Effector CD4-positive, alpha-beta T cell (primary cell): ENCODE data around the gene APP.

Experiments used
- DNase-seq: peaks from one replicate; pipeline ENCODE4 v3.0.0-alpha.2; 2020

APP gene

DNA sequence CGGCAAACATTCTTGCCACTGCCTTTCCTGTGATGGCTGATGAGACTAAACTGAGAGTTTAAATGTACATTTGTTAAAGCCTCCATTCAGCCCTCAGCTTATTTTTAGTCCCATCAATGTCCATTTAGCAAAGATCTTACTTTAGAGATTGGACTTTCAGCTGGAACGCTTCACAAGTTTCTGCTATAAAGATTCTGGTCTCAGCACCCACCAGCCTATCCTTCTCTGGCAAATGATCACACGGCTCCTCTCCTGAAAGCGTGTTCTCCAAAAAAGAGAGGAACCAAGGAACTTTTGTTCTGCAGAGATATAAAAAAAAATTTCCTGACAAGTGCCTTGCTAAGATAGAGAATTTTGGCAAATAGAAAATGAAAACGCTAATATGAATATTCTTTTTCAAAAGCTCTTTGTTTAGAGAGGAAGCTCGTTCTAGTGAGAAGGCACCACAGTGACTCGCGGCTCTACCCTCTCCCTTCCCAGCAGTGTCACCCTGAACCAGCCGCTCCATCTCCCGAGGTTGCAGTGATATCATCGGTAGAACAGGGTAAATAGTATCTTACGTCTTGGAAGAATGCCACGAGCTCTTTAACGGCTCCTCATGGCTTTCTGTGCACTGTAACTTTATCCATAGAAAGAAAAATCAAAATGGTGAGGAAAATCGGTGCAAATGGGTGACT lies 200.2 kb downstream of the APP start:
- no peak for DNase-seq

DNA sequence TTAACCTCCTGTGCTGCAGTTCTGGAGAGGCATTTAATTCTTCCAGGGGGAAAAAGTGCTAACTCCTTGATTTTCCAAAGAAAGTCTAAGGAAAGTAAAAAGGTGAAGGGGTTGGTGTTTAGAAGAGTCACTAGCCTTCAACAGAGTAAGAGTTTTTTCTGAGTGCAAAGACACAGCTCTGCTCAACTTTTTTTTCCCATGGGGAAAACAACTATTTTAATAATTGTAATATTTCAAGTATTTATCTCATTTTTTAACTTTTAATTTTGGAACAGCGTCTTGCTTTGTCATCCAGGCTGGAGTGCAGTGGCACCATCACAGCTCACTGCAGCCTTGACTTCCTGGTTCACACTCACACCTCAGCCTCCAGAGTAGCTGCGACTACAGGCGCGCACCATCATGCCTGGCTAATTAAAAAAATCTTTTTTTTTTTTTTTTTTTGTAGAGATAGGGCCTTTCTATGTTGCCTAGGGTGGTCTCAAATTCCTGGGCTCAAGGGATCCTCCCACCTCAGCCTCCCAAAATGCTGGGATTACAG lies 202.6 kb downstream of the APP start:
- no peak for DNase-seq

- no peak for DNase-seq
These were observed 203.2 kb downstream of the APP start for GRCh38 chr21:25967181-25967900.

GRCh38 chr21:25965951-25966707 lies 204.4 kb downstream of the APP start:
- no peak for DNase-seq

- DNase-seq, result no peak
These were observed 205.6 kb downstream of the APP start for GRCh38 chr21:25964926-25965325.

GRCh38 chr21:25964015-25964414 lies 206.6 kb downstream of the APP start:
- DNase-seq, result no peak

DNA sequence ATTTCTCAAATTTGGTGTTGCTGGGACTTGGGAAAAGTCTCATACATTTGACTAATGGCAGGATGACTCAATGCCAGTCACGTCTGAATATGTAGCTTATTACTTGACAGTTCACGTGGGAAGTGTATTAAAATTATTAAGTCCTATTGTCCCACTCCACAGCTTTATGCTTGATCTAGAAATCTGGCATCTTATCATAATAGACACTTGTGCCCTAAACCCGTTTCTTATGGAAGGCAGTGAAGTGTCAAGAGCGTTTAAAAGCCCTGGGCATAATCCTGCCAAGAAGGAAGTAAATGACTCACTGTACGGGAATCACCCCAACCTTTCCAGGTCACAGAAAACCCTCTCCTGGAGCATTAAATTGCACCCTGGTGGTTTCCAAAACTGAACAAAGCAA lies 207.4 kb downstream of the APP start:
- no peak for DNase-seq

GRCh38 chr21:25961042-25961441 lies 209.5 kb downstream of the APP start:
- no peak for DNase-seq

- no peak for DNase-seq
These were observed 210.2 kb downstream of the APP start for GRCh38 chr21:25960402-25960801.

DNA sequence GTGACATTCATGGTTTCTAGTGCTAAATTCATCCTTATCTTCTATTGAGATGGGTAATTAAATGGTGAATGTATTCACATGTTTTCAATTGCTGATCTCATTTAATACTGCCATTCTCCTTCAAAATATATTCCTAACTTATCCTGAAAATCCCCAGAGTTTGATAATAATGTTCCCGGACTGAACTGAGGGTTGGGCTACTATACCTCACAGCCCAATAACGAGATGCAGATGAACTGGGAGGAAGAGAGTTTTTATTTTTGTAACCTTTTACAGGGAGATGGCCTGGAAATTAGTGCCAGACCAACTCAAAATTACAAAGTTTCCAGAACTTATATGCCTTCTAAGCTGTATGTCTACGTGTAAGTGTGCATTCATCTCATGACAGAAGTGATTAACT lies 210.8 kb downstream of the APP start:
- DNase-seq, result no peak

DNA sequence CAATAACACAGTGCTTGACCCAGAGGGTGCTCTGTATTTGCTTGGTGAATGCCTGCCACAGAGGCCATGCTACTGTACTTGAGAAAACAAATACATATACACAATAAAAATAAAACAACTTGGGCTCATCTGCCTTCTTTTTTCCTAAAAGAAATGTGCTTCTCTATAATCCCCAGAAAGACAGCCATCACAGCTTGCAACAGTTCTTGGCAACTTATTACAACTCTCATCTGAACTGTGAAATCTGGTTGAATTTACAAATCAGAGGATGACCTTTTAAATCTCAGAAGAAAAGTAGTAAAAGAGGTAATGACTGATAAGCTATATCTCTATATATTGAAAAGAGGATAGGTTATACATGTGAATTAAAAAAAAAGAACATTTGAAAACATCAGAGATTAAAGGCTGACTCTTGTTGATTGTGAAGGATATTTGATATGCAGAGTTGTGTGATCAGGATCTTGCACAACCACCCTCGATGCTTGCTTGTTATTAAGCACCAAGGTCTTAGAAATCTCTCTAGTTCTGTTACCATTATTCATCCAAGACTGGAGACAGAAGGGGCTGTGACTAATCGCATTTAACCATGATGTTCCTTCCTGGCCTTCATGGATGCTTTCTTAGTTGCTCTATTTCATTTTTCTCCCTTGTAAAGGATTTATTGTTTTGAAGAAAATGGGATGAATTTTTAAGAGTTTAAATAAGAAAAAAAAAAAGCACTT lies 213.4 kb downstream of the APP start:
- no peak for DNase-seq

DNA sequence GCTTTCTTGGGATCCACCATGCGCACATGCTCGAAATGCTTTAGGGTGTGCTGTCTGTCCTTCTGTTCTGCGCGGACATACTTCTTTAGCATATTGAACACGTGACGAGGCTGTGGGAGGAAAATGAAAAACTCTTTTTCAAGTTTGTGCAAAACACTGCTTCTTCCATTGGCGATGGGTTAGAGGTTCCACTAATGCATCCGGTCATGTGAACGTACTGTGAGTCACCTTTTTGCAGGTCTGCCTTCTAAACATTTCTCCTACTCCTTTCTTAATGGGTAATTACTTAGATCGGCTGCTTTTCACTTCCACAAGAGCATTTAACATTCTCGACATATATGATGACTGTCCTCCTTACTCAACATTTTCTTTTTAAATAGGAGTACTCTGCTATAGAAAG lies 214.9 kb downstream of the APP start:
- no peak for DNase-seq

GRCh38 chr21:25953659-25954058 lies 216.9 kb downstream of the APP start:
- no peak for DNase-seq

DNA sequence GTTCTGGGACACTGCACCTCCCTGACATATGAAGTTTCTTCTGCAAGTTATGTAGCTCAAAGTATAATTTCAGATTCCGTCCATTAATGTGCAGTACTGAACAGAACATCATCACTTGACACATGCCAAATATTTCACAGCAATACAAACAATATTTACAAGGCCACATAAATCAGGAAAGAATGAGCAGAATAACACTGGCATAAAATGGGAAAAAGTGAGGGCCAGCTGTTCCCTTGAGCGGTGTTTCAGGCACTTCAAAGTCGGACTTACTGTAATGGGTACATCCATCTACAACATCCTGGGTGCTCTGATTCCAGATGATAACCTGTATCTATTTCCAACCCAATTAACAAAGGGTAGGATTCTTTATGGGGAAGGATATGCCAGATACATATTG lies 217.4 kb downstream of the APP start:
- DNase-seq, result no peak

DNA sequence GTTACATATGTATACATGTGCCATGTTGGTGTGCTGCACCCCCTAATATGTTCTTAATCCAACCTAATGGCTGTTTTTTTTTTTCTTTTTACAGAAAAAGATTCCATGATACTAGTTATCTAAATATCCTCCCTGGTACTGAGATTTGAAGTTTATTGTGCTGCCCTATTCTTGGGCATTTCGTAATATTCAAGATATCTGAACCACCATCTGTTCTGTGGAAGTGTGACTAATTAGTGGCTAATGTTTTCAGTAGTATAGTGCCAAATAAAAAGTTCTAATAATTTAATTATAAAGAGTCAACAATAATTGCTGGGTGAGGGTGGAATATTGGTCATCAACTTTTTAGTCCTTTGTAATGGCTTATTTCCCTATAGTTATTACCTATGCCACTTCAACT lies 218.3 kb downstream of the APP start:
- DNase-seq, result no peak

DNA sequence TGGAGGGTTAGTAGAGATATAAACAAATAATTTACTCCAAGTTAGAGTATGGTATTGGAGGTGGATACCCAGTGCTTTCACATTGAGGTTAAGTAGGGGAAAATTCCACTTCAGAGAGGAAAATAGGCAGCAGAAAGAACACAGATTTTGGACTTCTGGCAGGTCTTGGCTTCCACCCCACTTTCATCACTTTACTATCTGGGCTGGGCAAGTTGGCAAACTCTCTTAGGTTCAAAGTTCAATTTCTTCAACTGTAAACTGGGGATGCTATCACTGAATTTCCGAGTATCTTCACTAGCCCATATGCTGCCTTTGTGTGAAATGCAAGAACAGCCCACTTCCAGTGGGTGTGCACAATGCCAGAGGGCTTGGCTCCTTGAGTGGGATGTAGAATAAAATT lies 220.9 kb downstream of the APP start:
- no peak for DNase-seq

- DNase-seq, result no peak
These were observed 225.8 kb downstream of the APP start for GRCh38 chr21:25944672-25945213.

- no peak for DNase-seq
These were observed 226.5 kb downstream of the APP start for GRCh38 chr21:25944082-25944481.

GRCh38 chr21:25942135-25942534 lies 228.4 kb downstream of the APP start:
- no peak for DNase-seq

- no peak for DNase-seq
These were observed 231.2 kb downstream of the APP start for GRCh38 chr21:25939396-25939761.

- DNase-seq, result no peak
These were observed 231.7 kb downstream of the APP start for GRCh38 chr21:25938658-25939395.

DNA sequence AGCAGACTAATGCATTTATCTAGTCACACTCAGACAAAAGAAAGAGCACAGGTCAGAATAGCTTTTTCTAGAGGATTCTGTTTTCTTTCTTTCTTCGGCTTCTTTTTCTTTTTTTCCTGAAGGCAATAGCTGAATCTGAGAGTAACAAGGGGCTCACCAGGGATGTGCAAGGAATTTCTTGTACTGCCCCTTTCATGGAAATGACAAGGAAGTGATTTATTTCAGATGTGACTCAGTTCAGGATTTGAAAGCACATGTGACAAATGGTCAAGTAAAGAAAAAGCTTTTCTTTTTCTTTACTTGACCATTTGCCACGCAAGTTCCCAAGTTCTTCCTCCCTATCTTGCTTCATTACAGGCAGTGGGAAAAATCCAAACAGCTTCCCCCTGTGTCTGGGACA lies 233.8 kb downstream of the APP start:
- no peak for DNase-seq
